Endodermal cell (in vitro differentiated cells): ENCODE data around the gene STXBP6. TPM values are rescaled to one million over a fixed set of nuclear protein-coding genes. Genes with fewer than 3 reads are reported as not detected.

Experiments
- DNase-seq: peaks from one replicate; pipeline ENCODE4 v3.0.0-alpha.2; 2017
- H3K27ac ChIP-seq: 2 replicates; pipeline ENCODE4 v1.5.1; 2013; ENCODE audit warnings: mild to moderate bottlenecking, low read depth, low read length, moderate library complexity
- H3K27me3 ChIP-seq: 2 replicates; pipeline ENCODE4 v1.6.1; 2013; ENCODE audit warnings: mild to moderate bottlenecking, low read length, moderate library complexity; ENCODE audit not compliant: insufficient read depth, control insufficient read depth, poor library complexity, severe bottlenecking
- H3K36me3 ChIP-seq: 2 replicates; pipeline ENCODE4 v1.7.0; 2013; ENCODE audit warnings: mild to moderate bottlenecking, low read length, moderate library complexity; ENCODE audit not compliant: control insufficient read depth, insufficient read depth
- H3K4me1 ChIP-seq: one replicate; pipeline ENCODE4 v1.7.0; 2013; ENCODE audit warnings: low read length; ENCODE audit not compliant: control insufficient read depth, insufficient read depth
- H3K4me3 ChIP-seq: 2 replicates; pipeline ENCODE4 v1.5.1; 2013; ENCODE audit warnings: mild to moderate bottlenecking, low read length, moderate library complexity
- H3K9ac ChIP-seq: 2 replicates; pipeline ENCODE4 v1.6.1; 2013; ENCODE audit warnings: mild to moderate bottlenecking, low read length, moderate library complexity; ENCODE audit not compliant: poor library complexity, severe bottlenecking; ENCODE audit errors: extremely low read depth
- H3K9me3 ChIP-seq: 2 replicates; pipeline ENCODE4 v1.6.1; 2013; ENCODE audit warnings: mild to moderate bottlenecking, low read length, moderate library complexity; ENCODE audit not compliant: control insufficient read depth
- H3K27ac Mint-ChIP-seq: 2 replicates; pipeline ENCODE4 v1.8.0; 2020; ENCODE audit warnings: mixed read lengths
- H3K27me3 Mint-ChIP-seq: 2 replicates; pipeline ENCODE4 v1.8.0; 2021; ENCODE audit warnings: mild to moderate bottlenecking, mixed read lengths; ENCODE audit not compliant: insufficient read depth
- H3K36me3 Mint-ChIP-seq: 2 replicates; pipeline ENCODE4 v1.8.0; 2020; ENCODE audit warnings: low read depth, mixed read lengths
- H3K4me1 Mint-ChIP-seq: 2 replicates; pipeline ENCODE4 v1.8.0; 2020; ENCODE audit warnings: mixed read lengths
- H3K4me3 Mint-ChIP-seq: 2 replicates; pipeline ENCODE4 v1.8.0; 2020; ENCODE audit warnings: mild to moderate bottlenecking, moderate library complexity, mixed read lengths
- H3K9me3 Mint-ChIP-seq: 2 replicates; pipeline ENCODE4 v1.8.0; 2020; ENCODE audit warnings: mild to moderate bottlenecking, mixed read lengths
- WGBS, 2 experiments: methylation state at CpG; one replicate each; pipeline versions ENCODE4 v1.1.5 to v1.1.7; 2013; ENCODE audit warnings: missing lambda C conversion rate in 2 of 2, mixed read lengths in 1 of 2; ENCODE audit not compliant: insufficient coverage in 1 of 2, insufficient read length in 1 of 2; 5-methylcytosine and 5-hydroxymethylcytosine counted together
- total RNA-seq, 2 donors: library from RNA; stranded (reverse); fragmentation: NEBNext Ultra II Directional in 1 of 2; extraction: Animal tissue kit (Norgen Biotek cat#: 25700) in 1 of 2; gene quantifications; 2 replicates in 1 of 2; 3 replicates in 1 of 2; pipeline ENCODE4 v1.2.1, GENCODE V29; 2021
- TF ChIP-seq, protein P1 (sequence below): fragments of 200-600 bp; sonication (generic); conservative IDR thresholded peaks from 2 replicates; pipeline ENCODE4 v1.5.0; 2021; ENCODE audit warnings: antibody characterized with exemption, mild to moderate bottlenecking

Gene STXBP6
- total RNA-seq, 2 donors from 2014 or later, result 0.64 to 1.5 TPM

GRCh38 chr14:24887623-24888304 lies 162.2 kb downstream of the STXBP6 start:
- TF ChIP-seq, protein P1, sequence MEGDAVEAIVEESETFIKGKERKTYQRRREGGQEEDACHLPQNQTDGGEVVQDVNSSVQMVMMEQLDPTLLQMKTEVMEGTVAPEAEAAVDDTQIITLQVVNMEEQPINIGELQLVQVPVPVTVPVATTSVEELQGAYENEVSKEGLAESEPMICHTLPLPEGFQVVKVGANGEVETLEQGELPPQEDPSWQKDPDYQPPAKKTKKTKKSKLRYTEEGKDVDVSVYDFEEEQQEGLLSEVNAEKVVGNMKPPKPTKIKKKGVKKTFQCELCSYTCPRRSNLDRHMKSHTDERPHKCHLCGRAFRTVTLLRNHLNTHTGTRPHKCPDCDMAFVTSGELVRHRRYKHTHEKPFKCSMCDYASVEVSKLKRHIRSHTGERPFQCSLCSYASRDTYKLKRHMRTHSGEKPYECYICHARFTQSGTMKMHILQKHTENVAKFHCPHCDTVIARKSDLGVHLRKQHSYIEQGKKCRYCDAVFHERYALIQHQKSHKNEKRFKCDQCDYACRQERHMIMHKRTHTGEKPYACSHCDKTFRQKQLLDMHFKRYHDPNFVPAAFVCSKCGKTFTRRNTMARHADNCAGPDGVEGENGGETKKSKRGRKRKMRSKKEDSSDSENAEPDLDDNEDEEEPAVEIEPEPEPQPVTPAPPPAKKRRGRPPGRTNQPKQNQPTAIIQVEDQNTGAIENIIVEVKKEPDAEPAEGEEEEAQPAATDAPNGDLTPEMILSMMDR, result no peak
- H3K9me3 Mint-ChIP-seq, result peaks cover 4% of the 10 kb centered on the region

GRCh38 chr14:24885410-24885913 lies 164.5 kb downstream of the STXBP6 start:
- H3K4me1 ChIP-seq, result no peaks in the 10 kb centered on the region
- Mint-ChIP-seq H3K27ac (peak overlapping the region; percentile 14), H3K9me3 (peaks cover 4% of the 10 kb centered on the region), H3K4me3 (no peak overlapping the region), H3K27me3 (peaks cover 9% of the 10 kb centered on the region), H3K4me1 (peaks cover 15% of the 10 kb centered on the region), H3K36me3 (no peaks in the 10 kb centered on the region)
- no peak overlapping the region for H3K27ac ChIP-seq
- H3K9ac ChIP-seq, result no peak overlapping the region
- 74 to 80% methylated on average over 1 to 3 of the region's 3 CpGs for WGBS, 2 experiments
- peak overlapping the region; percentile 28 for H3K4me3 ChIP-seq
- H3K36me3 ChIP-seq, result no peaks in the 10 kb centered on the region
- TF ChIP-seq, protein P1, result no peak
- H3K9me3 ChIP-seq, result peaks cover 2% of the 10 kb centered on the region
- H3K27me3 ChIP-seq, result peaks cover 5% of the 10 kb centered on the region
- DNase-seq, result peak; percentile 56

More at GRCh38 chr14:24887623-24888304, 162.2 kb downstream of the STXBP6 start:
- H3K36me3 ChIP-seq, result no peaks in the 10 kb centered on the region
- H3K27ac ChIP-seq, result no peak overlapping the region
- H3K4me1 ChIP-seq, result no peaks in the 10 kb centered on the region
- peaks cover 5% of the 10 kb centered on the region for H3K27me3 ChIP-seq
- peaks cover 9% of the 10 kb centered on the region for H3K9me3 ChIP-seq
- no peaks in the 10 kb centered on the region for H3K36me3 Mint-ChIP-seq
- H3K4me3 Mint-ChIP-seq, result no peak overlapping the region
- WGBS, 2 experiments, result 93 to 100% methylated on average over 1 to 3 of the region's 3 CpGs
- H3K27me3 Mint-ChIP-seq, result peaks cover 9% of the 10 kb centered on the region
- peaks cover 15% of the 10 kb centered on the region for H3K4me1 Mint-ChIP-seq
- no peak overlapping the region for H3K27ac Mint-ChIP-seq
- DNase-seq, result no peak
- no peak overlapping the region for H3K4me3 ChIP-seq
- no peak overlapping the region for H3K9ac ChIP-seq

GRCh38 chr14:24883576-24883975 lies 166.4 kb downstream of the STXBP6 start:
- no peak overlapping the region for H3K4me3 ChIP-seq
- peaks cover 9% of the 10 kb centered on the region for H3K27me3 Mint-ChIP-seq
- H3K27ac ChIP-seq, result no peak overlapping the region
- DNase-seq, result no peak
- no peaks in the 10 kb centered on the region for H3K9me3 ChIP-seq
- H3K36me3 ChIP-seq, result no peaks in the 10 kb centered on the region
- no peaks in the 10 kb centered on the region for H3K4me1 ChIP-seq
- no peak overlapping the region for H3K4me3 Mint-ChIP-seq
- WGBS, 2 experiments, result 87% methylated on average over 2 of the region's 2 CpGs; no CpG with 5 or more reads in 1 of the 2 experiments
- no peaks in the 10 kb centered on the region for H3K36me3 Mint-ChIP-seq
- no peak overlapping the region for H3K27ac Mint-ChIP-seq
- no peaks in the 10 kb centered on the region for H3K9me3 Mint-ChIP-seq
- H3K9ac ChIP-seq, result no peak overlapping the region
- H3K27me3 ChIP-seq, result peaks cover 5% of the 10 kb centered on the region
- TF ChIP-seq, protein P1, result no peak
- peaks cover 15% of the 10 kb centered on the region for H3K4me1 Mint-ChIP-seq
